Caco-2 (cell line): Measurements from ENCODE around the gene MSRB1. TPM values are rescaled to one million over a fixed set of nuclear protein-coding genes. Genes with fewer than 3 reads are reported as not detected.

Experiments used
- BruUV-seq: library from RNA; stranded (reverse); fragments of 400-500 nt; replicated peaks from 2 replicates; lab custom pipeline; 2021; lab: Mats Ljungman, UMichigan
- CTCF ChIA-PET: fragments of 300-600 bp; sonication (Branson Sonifier 250); formaldehyde crosslinking; loops from one replicate; lab custom pipeline; 2022; ENCODE audit warnings: antibody characterized with exemption; lab: Charles Lee
- POLR2A ChIA-PET: fragments of 300-600 bp; sonication (Branson Sonifier 250); formaldehyde crosslinking; loops from one replicate; lab custom pipeline; 2022; ENCODE audit warnings: antibody characterized with exemption; lab: Charles Lee
- DNase-seq, 2 experiments: peaks; one replicate each; pipeline versions ENCODE4 v3.0.0 to v3.0.0-alpha.2; 2020 to 2022
- H3K27me3 ChIP-seq: replicated peaks from 2 replicates; pipeline ENCODE4 v1.6.0; 2011; ENCODE audit warnings: low read length; ENCODE audit not compliant: control insufficient read depth, insufficient read depth
- H3K36me3 ChIP-seq: 2 replicates; pipeline ENCODE4 v1.5.1; 2011; ENCODE audit warnings: low read length; ENCODE audit not compliant: control insufficient read depth, insufficient read depth
- H3K4me1 ChIP-seq: fragments of 250-450 bp; sonication (Bioruptor Pico); 2 replicates; pipeline ENCODE4 v1.5.1; 2020; ENCODE audit warnings: mild to moderate bottlenecking
- H3K4me3 ChIP-seq: 2 replicates; pipeline ENCODE4 v1.5.1; 2011; ENCODE audit warnings: low read depth, mild to moderate bottlenecking, control low read depth, low read length
- H3K9me3 ChIP-seq: fragments of 250-450 bp; sonication (Bioruptor Pico); 2 replicates; pipeline ENCODE4 v1.5.1; 2020; ENCODE audit warnings: mild to moderate bottlenecking, moderate library complexity
- H3K27ac Mint-ChIP-seq: one replicate; pipeline ENCODE4 v1.8.0; 2022; ENCODE audit warnings: mixed read lengths; ENCODE audit not compliant: unreplicated experiment
- H3K27me3 Mint-ChIP-seq: one replicate; pipeline ENCODE4 v1.8.0; 2022; ENCODE audit warnings: mixed read lengths; ENCODE audit not compliant: insufficient read depth, unreplicated experiment
- H3K36me3 Mint-ChIP-seq: one replicate; pipeline ENCODE4 v1.8.0; 2022; ENCODE audit warnings: mild to moderate bottlenecking, mixed read lengths; ENCODE audit not compliant: insufficient read depth, unreplicated experiment
- H3K4me1 Mint-ChIP-seq: one replicate; pipeline ENCODE4 v1.8.0; 2022; ENCODE audit warnings: low read depth, mixed read lengths; ENCODE audit not compliant: unreplicated experiment
- H3K4me3 Mint-ChIP-seq: one replicate; pipeline ENCODE4 v1.8.0; 2022; ENCODE audit warnings: mild to moderate bottlenecking, moderate library complexity, mixed read lengths; ENCODE audit not compliant: unreplicated experiment
- H3K9me3 Mint-ChIP-seq: one replicate; pipeline ENCODE4 v1.8.0; 2022; ENCODE audit warnings: mixed read lengths; ENCODE audit not compliant: unreplicated experiment
- CTCF ChIP-seq, 2 experiments: fragments of 200-600 bp in 1 of 2; IDR thresholded peaks; 1 replicate in 1 of 2; 2 replicates in 1 of 2; pipeline versions ENCODE4 v1.5.1 to v1.8.0; 2011 to 2022; ENCODE audit warnings: antibody characterized with exemption in 1 of 2, control low read depth in 1 of 2, inconsistent platforms in 1 of 2, low read depth in 1 of 2, low read length in 1 of 2, mild to moderate bottlenecking in 1 of 2, moderate library complexity in 1 of 2; ENCODE audit not compliant: insufficient read depth in 1 of 2, severe bottlenecking in 1 of 2, unreplicated experiment in 1 of 2
- intact Hi-C: fragments of 100-400 bp; cut with micrococcal nuclease; formaldehyde crosslinking; loops from one replicate; pipeline ENCODE4 v1.10.0; 2022; ENCODE audit not compliant: unreplicated experiment
- total RNA-seq: library from RNA; stranded (reverse); gene quantifications from 2 replicates; pipeline ENCODE4 v1.2.3, GENCODE V29; 2022

MSRB1 gene
- total RNA-seq, 1 experiment from 2014 or later: 30.5 TPM

GRCh38 chr16:1981398-1981836 is 38.4 kb upstream of the MSRB1 start, which contains the start of gene NOXO1:
TSS of gene NOXO1 (minus strand) at chr16:1981469. CDS start at chr16:1981179, 290 bp downstream.
- TF ChIP-seq CTCF (IDR thresholded peaks at IDR 0.05; ENCODE audit: insufficient read depth in 1 of 2, low read depth in 1 of 2, low read length in 1 of 2, severe bottlenecking in 1 of 2, unreplicated experiment in 1 of 2): no peak
- H3K4me3 ChIP-seq: no peak within 1 kb of the TSS
- H3K36me3 ChIP-seq: peaks cover 4% of the 10 kb centered on the region
- peaks cover 15% of the 10 kb centered on the region for H3K4me1 ChIP-seq
- CTCF ChIA-PET: interaction anchor here (1.0 to 1.5 kb wide), 2 partner anchors 17 to 21 kb away, joined by 3 read pairs; partner anchors contain the start of gene RPS2
- H3K9me3 Mint-ChIP-seq: no peaks in the 10 kb centered on the region
- POLR2A ChIA-PET: interaction anchor here (0.7 kb wide), 1 partner anchor 9 kb away, joined by 3 read pairs; no protein-coding TSS in a partner anchor
- no peak within 1 kb of the TSS for H3K27ac Mint-ChIP-seq
- H3K36me3 Mint-ChIP-seq: peaks cover 40% of the 10 kb centered on the region
- H3K27me3 Mint-ChIP-seq: no peaks in the 10 kb centered on the region
- no peaks in the 10 kb centered on the region for H3K9me3 ChIP-seq
- H3K4me3 Mint-ChIP-seq: peak within 1 kb of the TSS; percentile 5
- intact Hi-C loops: no loop called here
- BruUV-seq: no TSS peak
- no peaks in the 10 kb centered on the region for H3K27me3 ChIP-seq
- no peak for DNase-seq
- H3K4me1 Mint-ChIP-seq: peaks cover 7% of the 10 kb centered on the region

- Mint-ChIP-seq H3K4me1 (peaks cover 7% of the 10 kb centered on the region), H3K36me3 (peaks cover 46% of the 10 kb centered on the region), H3K27ac (no peak overlapping the region), H3K27me3 (no peaks in the 10 kb centered on the region), H3K4me3 (no peak overlapping the region), H3K9me3 (no peaks in the 10 kb centered on the region)
- Histone ChIP-seq H3K4me3 (no peak overlapping the region), H3K27me3 (no peaks in the 10 kb centered on the region), H3K9me3 (no peaks in the 10 kb centered on the region), H3K4me1 (peaks cover 15% of the 10 kb centered on the region), H3K36me3 (no peaks in the 10 kb centered on the region; the same call in 1 of the 2 replicates)
- POLR2A ChIA-PET: interaction anchor here (0.5 to 0.7 kb wide), 2 partner anchors 9 to 110 kb away, joined by 3 to 5 read pairs; no protein-coding TSS in a partner anchor
- intact Hi-C loops: no loop called here
- CTCF ChIA-PET: interaction anchor here (1.5 kb wide), 1 partner anchor 22 kb away, joined by 3 read pairs; no protein-coding TSS in a partner anchor
- BruUV-seq: no TSS peak
- no peak for TF ChIP-seq CTCF (IDR thresholded peaks at IDR 0.05; ENCODE audit: insufficient read depth in 1 of 2, low read depth in 1 of 2, low read length in 1 of 2, severe bottlenecking in 1 of 2, unreplicated experiment in 1 of 2)
- DNase-seq: no peak
These were observed 37.7 kb upstream of the MSRB1 start for GRCh38 chr16:1980770-1981087.

GRCh38 chr16:1980030-1980769 is 37.2 kb upstream of the MSRB1 start:
- H3K9me3 Mint-ChIP-seq: no peaks in the 10 kb centered on the region
- no peak overlapping the region for H3K27ac Mint-ChIP-seq
- no peak for DNase-seq
- peaks cover 7% of the 10 kb centered on the region for H3K4me1 Mint-ChIP-seq
- H3K36me3 ChIP-seq: no peaks in the 10 kb centered on the region; the same call in 1 of the 2 replicates
- peaks cover 46% of the 10 kb centered on the region for H3K36me3 Mint-ChIP-seq
- ChIA-PET POLR2A (interaction anchor here (0.5 kb wide), 1 partner anchor 110 kb away, joined by 5 read pairs; no protein-coding TSS in a partner anchor), CTCF (interaction anchor here (1.5 kb wide), 1 partner anchor 23 kb away, joined by 3 read pairs; no protein-coding TSS in a partner anchor)
- H3K4me1 ChIP-seq: peaks cover 10% of the 10 kb centered on the region
- H3K27me3 ChIP-seq: no peaks in the 10 kb centered on the region
- H3K27me3 Mint-ChIP-seq: no peaks in the 10 kb centered on the region
- TF ChIP-seq CTCF (IDR thresholded peaks at IDR 0.05; ENCODE audit: insufficient read depth in 1 of 2, low read depth in 1 of 2, low read length in 1 of 2, severe bottlenecking in 1 of 2, unreplicated experiment in 1 of 2): no peak
- no peak overlapping the region for H3K4me3 Mint-ChIP-seq
- H3K4me3 ChIP-seq: no peak overlapping the region
- BruUV-seq: no TSS peak
- H3K9me3 ChIP-seq: no peaks in the 10 kb centered on the region
- intact Hi-C loops: no loop called here
